Activated T-helper 17 cell treated with anti-CD3 and anti-CD28 coated beads, Interleukin-2, amount 50 U/mL, for 72 hours (primary cell): ENCODE results near the gene TRAPPC6A. TPM values are rescaled to one million over a fixed set of nuclear protein-coding genes. Genes with fewer than 3 reads are reported as not detected.

Experiments
- total RNA-seq, 2 donors: library from RNA; stranded (reverse); gene quantifications; one replicate each; pipeline ENCODE4 v1.2.3, GENCODE V29; 2022

TRAPPC6A gene
- total RNA-seq, 2 donors from 2014 or later: 12.9 to 32.1 TPM

Other genes starting within 250 kb of the TRAPPC6A start
- gene APOC4, start 236.0 kb downstream of the TRAPPC6A start, total RNA-seq: not detected
- gene APOC2, start 232.2 kb downstream of the TRAPPC6A start, total RNA-seq: not detected
- gene CLPTM1, start 222.9 kb downstream of the TRAPPC6A start, total RNA-seq: 10 to 100 TPM; 60.2 to 80.5 TPM
- 10 to 100 TPM; 41.4 to 52.0 TPM for gene RELB, start 176.8 kb downstream of the TRAPPC6A start, total RNA-seq
- gene CLASRP, start 139.2 kb downstream of the TRAPPC6A start, total RNA-seq: 10 to 100 TPM; 87.5 TPM
- 10 to 100 TPM in 1 of 2 donors, 1 to 10 TPM in 1; 6.7 to 11.6 TPM for gene ZNF296, start 101.8 kb downstream of the TRAPPC6A start, total RNA-seq
- 10 to 100 TPM; 56.9 to 57.2 TPM for gene GEMIN7, start 99.0 kb downstream of the TRAPPC6A start, total RNA-seq
- 10 to 100 TPM; 19.8 to 27.7 TPM for gene PPP1R37, start 85.1 kb downstream of the TRAPPC6A start, total RNA-seq
- gene NKPD1, start 17.3 kb downstream of the TRAPPC6A start, total RNA-seq: under 1 TPM; 0.06 to 0.40 TPM
- gene BLOC1S3, start 547 bp upstream of the TRAPPC6A start, total RNA-seq: 10 to 100 TPM; 13.9 to 16.7 TPM
- gene EXOC3L2, start 67.2 kb upstream of the TRAPPC6A start, total RNA-seq: not detected
- 10 to 100 TPM; 21.8 to 26.6 TPM for gene MARK4, start 73.0 kb upstream of the TRAPPC6A start, total RNA-seq
- gene CKM, start 144.6 kb upstream of the TRAPPC6A start, total RNA-seq: not detected
- gene KLC3, start 162.5 kb upstream of the TRAPPC6A start, total RNA-seq: under 1 TPM in 1 of 2 donors, not detected in 1; 0.24 TPM
- 10 to 100 TPM; 15.9 to 31.6 TPM for gene ERCC2, start 192.3 kb upstream of the TRAPPC6A start, total RNA-seq
- 10 to 100 TPM; 21.0 to 66.8 TPM for gene PPP1R13L, start 226.8 kb upstream of the TRAPPC6A start, total RNA-seq
- gene POLR1G, start 228.4 kb upstream of the TRAPPC6A start, total RNA-seq: 10 to 100 TPM; 11.2 to 23.6 TPM
- 10 to 100 TPM; 27.6 to 33.2 TPM for gene ERCC1, start 245.7 kb upstream of the TRAPPC6A start, total RNA-seq